A549 (cell line): ENCODE measurements around the gene OMP. TPM values are rescaled to one million over a fixed set of nuclear protein-coding genes. Genes with fewer than 3 reads are reported as not detected.

Experiments used
- ATAC-seq, 2 experiments: fragments of 200-7000 bp in 1 of 2; fragments of >200 bp in 1 of 2; cut with Nextera tagmentation in 1 of 2; cut with Tn5 transposase in 1 of 2; 3 replicates each; pipeline versions ENCODE4 v1.8.0 to v1.9.1; 2018 to 2020; ENCODE audit warnings: mild to moderate bottlenecking in 1 of 2, moderate library complexity in 1 of 2
- CTCF ChIA-PET: fragments of 300-600 bp; sonication (Branson Sonifier 250); formaldehyde crosslinking; extraction: SDS; loops from one replicate; lab custom pipeline; 2021; ENCODE audit warnings: antibody characterized with exemption, inconsistent platforms; lab: Yijun Ruan, JAX
- POLR2A ChIA-PET: fragments of 350-600 bp; formaldehyde crosslinking; extraction: SDS; loops from one replicate; lab custom pipeline; 2021; ENCODE audit warnings: antibody characterized with exemption, inconsistent platforms; lab: Yijun Ruan, JAX
- DNase-seq, 2 experiments: peaks; one replicate each; pipeline versions ENCODE4 v3.0.0 to v3.0.0-alpha.2; 2011 to 2016; ENCODE audit warnings: low read depth in 1 of 2, low spot score in 1 of 2
- FAIRE-seq: peaks from 2 replicates; lab custom pipeline; 2011; peaks lifted over from hg19 to GRCh38; lab: Jason Lieb, UNC
- H3K27ac ChIP-seq, 2 experiments: fragments of >200 bp; sonication (Bioruptor Twin); formaldehyde crosslinking; 3 replicates each; pipeline ENCODE4 v1.5.1; 2016 to 2017
- H3K4me1 ChIP-seq: fragments of >200 bp; sonication (Bioruptor Twin); formaldehyde crosslinking; 3 replicates; pipeline ENCODE4 v1.6.1; 2016
- H3K4me2 ChIP-seq: fragments of >200 bp; sonication (Bioruptor Twin); formaldehyde crosslinking; 3 replicates; pipeline ENCODE4 v1.6.1; 2016
- H3K4me3 ChIP-seq: fragments of >200 bp; sonication (Bioruptor Twin); formaldehyde crosslinking; 3 replicates; pipeline ENCODE4 v1.5.1; 2016
- H3K9me3 ChIP-seq: fragments of >200 bp; sonication (Bioruptor Twin); formaldehyde crosslinking; 3 replicates; pipeline ENCODE4 v1.6.1; 2016
- ATOH8 ChIP-seq: fragments of 250-450 bp; sonication (Bioruptor Pico); IDR thresholded peaks from 2 replicates; pipeline ENCODE4 v1.5.0; 2020; ENCODE audit warnings: low read depth, mild to moderate bottlenecking, moderate library complexity
- BCL3 ChIP-seq: fragments of >200 bp; sonication (Bioruptor Twin); formaldehyde crosslinking; IDR thresholded peaks from 3 replicates; pipeline ENCODE4 v1.6.1; 2016
- BHLHE40 ChIP-seq: IDR thresholded peaks from 2 replicates; pipeline ENCODE4 v1.6.1; 2012; ENCODE audit warnings: low read depth, low read length, inconsistent platforms
- CEBPB ChIP-seq, 2 experiments: fragments of >200 bp in 1 of 2; sonication (Bioruptor Twin) in 1 of 2; formaldehyde crosslinking in 1 of 2; IDR thresholded peaks; 2 replicates each; pipeline ENCODE4 v1.6.1; 2012 to 2016
- CTCF ChIP-seq: fragments of >200 bp; sonication (Bioruptor Twin); formaldehyde crosslinking; IDR thresholded peaks from 3 replicates; pipeline ENCODE4 v1.5.1; 2016
- EHF ChIP-seq: fragments of 250-450 bp; sonication (Bioruptor Pico); IDR thresholded peaks from 2 replicates; pipeline ENCODE4 v1.5.0; 2020; ENCODE audit warnings: mild to moderate bottlenecking
- EHMT2 ChIP-seq: fragments of 200-600 bp; sonication (generic); IDR thresholded peaks from 2 replicates; pipeline ENCODE4 v1.6.1; 2016; ENCODE audit warnings: antibody characterized with exemption, low read depth, mild to moderate bottlenecking, moderate library complexity
- EP300 ChIP-seq, 2 experiments: fragments of >200 bp; sonication (Bioruptor Twin); formaldehyde crosslinking; IDR thresholded peaks; 2 replicates in 1 of 2; 3 replicates in 1 of 2; pipeline ENCODE4 v1.6.1; 2016 to 2017
- FOXS1 ChIP-seq: fragments of 250-450 bp; sonication (Bioruptor Pico); IDR thresholded peaks from 2 replicates; pipeline ENCODE4 v1.5.0; 2020; ENCODE audit warnings: mild to moderate bottlenecking, moderate library complexity
- GATA3 ChIP-seq: IDR thresholded peaks from 2 replicates; pipeline ENCODE4 v1.6.1; 2012; ENCODE audit warnings: borderline replicate concordance
- HEYL ChIP-seq: fragments of 250-450 bp; sonication (Bioruptor Pico); IDR thresholded peaks from 2 replicates; pipeline ENCODE4 v1.8.0; 2021; ENCODE audit warnings: mild to moderate bottlenecking, moderate library complexity
- HOXB5 ChIP-seq: fragments of 250-450 bp; sonication (Bioruptor Pico); IDR thresholded peaks from 2 replicates; pipeline ENCODE4 v1.5.0; 2020; ENCODE audit warnings: mild to moderate bottlenecking, moderate library complexity
- KDM5A ChIP-seq: fragments of 200-600 bp; sonication (generic); IDR thresholded peaks from 2 replicates; pipeline ENCODE4 v1.6.1; 2016; ENCODE audit warnings: antibody characterized with exemption, mild to moderate bottlenecking
- MAX ChIP-seq: IDR thresholded peaks from 2 replicates; pipeline ENCODE4 v1.6.1; 2012
- MYC ChIP-seq: IDR thresholded peaks from 2 replicates; pipeline ENCODE4 v1.6.1; 2012; ENCODE audit warnings: mild to moderate bottlenecking, inconsistent platforms, low read length, improper control_type of control experiment, borderline replicate concordance
- NFE2L2 ChIP-seq: fragments of 150-350 bp; conservative IDR thresholded peaks from 2 replicates; pipeline ENCODE4 v1.6.1; 2014; ENCODE audit warnings: low read length
- PBX3 ChIP-seq: IDR thresholded peaks from 2 replicates; pipeline ENCODE4 v1.6.1; 2012
- PHF8 ChIP-seq: fragments of 200-600 bp; sonication (generic); IDR thresholded peaks from 2 replicates; pipeline ENCODE4 v1.6.1; 2016; ENCODE audit warnings: low read depth, mild to moderate bottlenecking, antibody characterized with exemption, moderate library complexity, borderline replicate concordance
- POLR2A ChIP-seq: IDR thresholded peaks from 2 replicates; pipeline ENCODE4 v1.6.1; 2012; ENCODE audit warnings: mild to moderate bottlenecking, low read length
- POLR2AphosphoS2 ChIP-seq: conservative IDR thresholded peaks from 2 replicates; pipeline ENCODE4 v1.6.1; 2012; ENCODE audit warnings: low read length, improper control_type of control experiment, inconsistent platforms
- SMC3 ChIP-seq: fragments of >200 bp; sonication (Bioruptor Twin); formaldehyde crosslinking; IDR thresholded peaks from 3 replicates; pipeline ENCODE4 v1.6.1; 2018; ENCODE audit warnings: inconsistent platforms
- TFCP2L1 ChIP-seq: fragments of 250-450 bp; sonication (Bioruptor Pico); IDR thresholded peaks from 2 replicates; pipeline ENCODE4 v1.5.0; 2021; ENCODE audit warnings: mild to moderate bottlenecking
- USF2 ChIP-seq: fragments of 450-650 bp; IDR thresholded peaks from 2 replicates; pipeline ENCODE4 v1.6.1; 2014; ENCODE audit warnings: antibody characterized with exemption
- WGBS: methylation state at CpG from one replicate; pipeline ENCODE4 v1.1.6; 2017; ENCODE audit errors: missing lambda C conversion rate; 5-methylcytosine and 5-hydroxymethylcytosine counted together
- polyA plus RNA-seq, 4 experiments: library from polyadenylated mRNA; depleted of rRNA in 3 of 4; stranded (reverse); fragments of >200 nt; fragmentation: RNase III in 1 of 4; extraction: RNeasy Plus Mini Kit Qiagen cat#74134 plus additional on column Dnase treatment in 1 of 4; gene quantifications; 2 replicates in 3 of 4; 3 replicates in 1 of 4; pipeline ENCODE4 v1.2.3, GENCODE V29; 2011 to 2017

Gene OMP
- polyA plus RNA-seq, 2 of the 4 experiments (the other 2 are of a cell fraction), result not detected

GRCh38 chr11:77081976-77082836 is 20.4 kb upstream of the OMP start:
- TF ChIP-seq CTCF, result no peak
- no peak for TF ChIP-seq NFE2L2
- no peak for TF ChIP-seq POLR2A
- no peak for TF ChIP-seq MYC
- no peak for TF ChIP-seq CEBPB (IDR thresholded peaks at IDR 0.05)
- TF ChIP-seq TFCP2L1 (CRISPR knock-in tag), result no peak
- ChIA-PET POLR2A (interaction anchor here (1.4 kb wide), 1 partner anchor 15 kb away, joined by 5 read pairs; the partner anchor contains the start of gene CAPN5), CTCF (interaction anchor here (1.0 to 5.3 kb wide), 7 partner anchors 9 to 34 kb away, joined by 3 to 95 read pairs (median 6); no protein-coding TSS in a partner anchor)
- Histone ChIP-seq H3K9me3 (peaks cover 5% of the 10 kb centered on the region; the same call in 1 of the 3 replicates), H3K4me2 (no peak overlapping the region), H3K4me1 (no peaks in the 10 kb centered on the region), H3K4me3 (no peak overlapping the region), H3K27ac (no peak overlapping the region)
- 71% methylated on average over 11 of the region's 11 CpGs for WGBS
- DNase-seq (no peak), FAIRE-seq (no peak), ATAC-seq (peak in 1 of 2 experiments; percentile 29; a peak in 4 of 6 replicates)

GRCh38 chr11:77082838-77083565 is 19.6 kb upstream of the OMP start:
- FAIRE-seq (no peak), DNase-seq (no peak), ATAC-seq (no peak)
- no peak overlapping the region for H3K27ac ChIP-seq
- H3K4me1 ChIP-seq, result no peaks in the 10 kb centered on the region
- ChIA-PET POLR2A (interaction anchor here (1.4 kb wide), 1 partner anchor 16 kb away, joined by 5 read pairs; the partner anchor contains the start of gene CAPN5), CTCF (interaction anchor here (1.4 to 5.3 kb wide), 4 partner anchors 10 to 35 kb away, joined by 4 to 95 read pairs (median 19); no protein-coding TSS in a partner anchor)
- TF ChIP-seq EP300 (IDR thresholded peaks at IDR 0.05) (no peak), POLR2A (no peak)
- 87% methylated on average over 13 of the region's 15 CpGs for WGBS
- H3K4me3 ChIP-seq, result no peak overlapping the region
- no peak overlapping the region for H3K4me2 ChIP-seq
- H3K9me3 ChIP-seq, result peaks cover 4% of the 10 kb centered on the region; the same call in 1 of the 3 replicates

GRCh38 chr11:77083566-77084245 is 18.9 kb upstream of the OMP start:
- CTCF ChIA-PET, result interaction anchor here (0.5 to 5.3 kb wide), 5 partner anchors 9 to 37 kb away, joined by 4 to 95 read pairs (median 8); no protein-coding TSS in a partner anchor

More at GRCh38 chr11:77083566-77084245, 18.9 kb upstream of the OMP start:
- POLR2A ChIA-PET, result no interaction called here
- ATAC-seq (no peak), DNase-seq (no peak), FAIRE-seq (no peak)
- H3K4me2 ChIP-seq, result no peak overlapping the region
- no peak for TF ChIP-seq ATOH8 (CRISPR knock-in tag)
- TF ChIP-seq PHF8, result no peak
- no peak for TF ChIP-seq GATA3
- TF ChIP-seq HOXB5 (CRISPR knock-in tag), result no peak
- TF ChIP-seq BCL3, result no peak
- no peak for TF ChIP-seq EHF (CRISPR knock-in tag)
- no peak for TF ChIP-seq FOXS1
- no peak for TF ChIP-seq USF2
- TF ChIP-seq SMC3, result no peak
- TF ChIP-seq POLR2AphosphoS2, result no peak
- no peak for TF ChIP-seq PBX3
- no peak for TF ChIP-seq EHMT2
- TF ChIP-seq BHLHE40, result no peak
- no peak for TF ChIP-seq MAX
- no peak for TF ChIP-seq HEYL (CRISPR knock-in tag)
- TF ChIP-seq KDM5A, result no peak
- no peak overlapping the region for H3K27ac ChIP-seq
- no peak overlapping the region for H3K4me3 ChIP-seq
- no peaks in the 10 kb centered on the region for H3K4me1 ChIP-seq
- no peaks in the 10 kb centered on the region for H3K9me3 ChIP-seq
- 88% methylated on average over 12 of the region's 12 CpGs for WGBS
